ENCODE results near the gene TMEM120A. TPM values are rescaled to one million over a fixed set of nuclear protein-coding genes. Genes with fewer than 3 reads are reported as not detected.
"Not testable (repeated sequence)": the region's sequence is repeated elsewhere in the genome, so short reads cannot be mapped to it uniquely, and the experiment has no call there.

The TMEM120A gene
- total RNA-seq, 2 experiments from 2014 or later = 17.3 to 19.9 TPM

DNA sequence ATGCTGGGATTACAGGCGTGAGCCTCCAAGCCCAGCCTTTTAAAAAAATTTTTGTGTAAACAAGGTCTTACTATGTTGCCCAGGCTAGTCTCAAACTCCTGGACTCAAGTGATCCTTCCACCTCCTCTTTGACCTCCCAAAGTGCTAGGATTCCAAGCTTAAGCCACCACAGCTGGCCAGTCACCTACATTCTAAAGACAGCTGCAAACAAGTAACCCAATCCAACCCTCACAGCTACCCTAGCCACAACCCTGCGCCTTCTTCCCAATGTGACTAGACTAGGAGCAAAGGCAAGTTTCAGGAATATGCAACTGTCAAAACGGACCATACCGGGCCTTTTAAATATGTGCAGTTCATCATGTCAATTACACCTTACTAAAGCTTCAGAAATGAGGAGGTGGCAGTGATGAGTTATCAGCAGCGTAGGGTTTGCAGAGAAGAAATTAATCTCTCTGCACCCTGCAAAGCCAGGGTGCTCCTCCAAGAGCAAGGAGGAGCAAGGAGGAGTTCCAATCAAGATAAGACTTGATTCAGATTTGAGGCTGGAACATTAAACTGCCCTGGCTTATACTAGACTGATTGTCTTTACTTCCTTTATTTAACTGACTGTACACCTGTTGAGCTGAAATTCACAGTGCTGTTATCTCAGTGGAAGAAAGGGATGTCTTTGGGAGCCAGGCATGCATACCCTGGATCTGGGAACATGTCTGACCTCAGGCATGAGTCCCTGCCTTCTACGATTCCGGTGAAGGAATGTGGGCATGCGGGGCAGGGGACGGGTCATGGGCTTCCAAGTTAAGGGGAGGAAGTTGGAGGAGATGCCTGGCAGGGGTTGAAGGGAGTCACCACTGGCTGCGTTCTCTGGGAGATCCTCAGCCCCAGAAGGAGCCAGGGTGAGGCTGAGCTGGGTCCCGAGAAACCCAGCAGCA, 15.5 kb upstream of the TMEM120A start:
- CTCF ChIA-PET = interaction anchor here (1.3 to 3.1 kb wide), 3 partner anchors 10 to 18 kb away, joined by 3 to 19 read pairs (median 3); no protein-coding TSS in a partner anchor
- POLR2A ChIA-PET = no interaction called here
- peak overlapping the region; percentile 40 for H3K4me3 Mint-ChIP-seq
- H3K27me3 Mint-ChIP-seq = peaks cover 12% of the 10 kb centered on the region
- H3K4me1 Mint-ChIP-seq = peaks cover 31% of the 10 kb centered on the region
- H3K9me3 Mint-ChIP-seq = no peaks in the 10 kb centered on the region
- H3K36me3 Mint-ChIP-seq (ENCODE audit: low read depth) = peaks cover 42% of the 10 kb centered on the region
- peak overlapping the region; percentile 78 for H3K27ac Mint-ChIP-seq
- no peak for DNase-seq

DNA sequence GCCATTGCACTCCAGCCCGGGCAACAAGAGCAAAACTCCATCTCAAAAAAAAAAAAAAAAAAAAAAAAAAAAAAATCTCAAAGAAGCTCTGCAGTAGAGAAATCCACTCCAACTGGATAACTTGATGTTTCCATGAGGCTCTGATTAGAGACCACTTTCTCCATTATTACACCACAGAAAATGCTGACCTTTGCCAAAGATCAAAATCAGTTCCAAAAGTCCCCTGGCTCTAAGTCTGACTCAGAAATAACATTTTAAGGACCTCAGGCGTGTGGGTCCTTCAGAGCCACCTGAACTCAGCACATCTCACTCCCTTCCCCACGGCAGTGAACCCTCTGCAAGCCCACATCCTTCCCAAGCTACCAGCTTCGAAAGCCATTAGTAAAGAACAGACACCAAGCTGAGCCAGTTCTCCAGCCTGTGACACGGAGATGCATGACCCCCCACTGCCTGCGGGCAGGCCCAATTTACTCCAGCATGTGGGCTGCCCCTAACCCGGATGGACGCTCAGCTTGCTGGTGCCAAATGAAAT, 13.8 kb upstream of the TMEM120A start:
- H3K36me3 Mint-ChIP-seq (ENCODE audit: low read depth) = peaks cover 43% of the 10 kb centered on the region
- peaks cover 31% of the 10 kb centered on the region for H3K4me1 Mint-ChIP-seq
- CTCF ChIA-PET = interaction anchor here (0.8 to 1.5 kb wide), 2 partner anchors 12 to 51 kb away, joined by 3 to 4 read pairs; no protein-coding TSS in a partner anchor
- DNase-seq = peak; percentile 24
- no peaks in the 10 kb centered on the region for H3K9me3 Mint-ChIP-seq
- no peak overlapping the region for H3K4me3 Mint-ChIP-seq
- no peak overlapping the region for H3K27ac Mint-ChIP-seq
- POLR2A ChIA-PET = interaction anchor here (0.9 kb wide), 1 partner anchor 269 kb away, joined by 3 read pairs; no protein-coding TSS in a partner anchor
- peaks cover 12% of the 10 kb centered on the region for H3K27me3 Mint-ChIP-seq

DNA sequence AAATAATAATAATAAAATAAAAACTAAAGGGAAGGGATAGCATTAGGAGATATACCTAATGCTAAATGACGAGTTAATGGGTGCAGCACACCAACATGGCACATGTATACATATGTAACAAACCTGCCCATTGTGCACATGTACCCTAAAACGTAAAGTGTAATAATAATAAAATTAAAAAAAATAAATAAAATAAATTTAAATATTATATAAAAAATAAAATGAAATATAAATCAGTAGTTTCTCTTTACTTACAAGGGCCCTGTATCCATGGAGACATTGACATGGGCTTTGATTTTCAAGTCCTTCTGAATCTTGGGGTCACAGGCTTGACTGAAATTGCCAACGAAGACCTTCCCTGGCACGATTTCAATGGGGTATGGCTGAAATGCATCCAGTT, 10.6 kb upstream of the TMEM120A start:
- CTCF ChIA-PET = interaction anchor here (2.0 kb wide), 1 partner anchor 11 kb away, joined by 5 read pairs; the partner anchor contains the start of gene TMEM120A
- H3K4me3 Mint-ChIP-seq, POLR2A ChIA-PET, H3K27me3 Mint-ChIP-seq, DNase-seq, H3K9me3 Mint-ChIP-seq, H3K27ac Mint-ChIP-seq: not testable (repeated sequence)
- Mint-ChIP-seq H3K36me3 (ENCODE audit: low read depth) (peaks cover 33% of the 10 kb centered on the region), H3K4me1 (peaks cover 20% of the 10 kb centered on the region)

DNA sequence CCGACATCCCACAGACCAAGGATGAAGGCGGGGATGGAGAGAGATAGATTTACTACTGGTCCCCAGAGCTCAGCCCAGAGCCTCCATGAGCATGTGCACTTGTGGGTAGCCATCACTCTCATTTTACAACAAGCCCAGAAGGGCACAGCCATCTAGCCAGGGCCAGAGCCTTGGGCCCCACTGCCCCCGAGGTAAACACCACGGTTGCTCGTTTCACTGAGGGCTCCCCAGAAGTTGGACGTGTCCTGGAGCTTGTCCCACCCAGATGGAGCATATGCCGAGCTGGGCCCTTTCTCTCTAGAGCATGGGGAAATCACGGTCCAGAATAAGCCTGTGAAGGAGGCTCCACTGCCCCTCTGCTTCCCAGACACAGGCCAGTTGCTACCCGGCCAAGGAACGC, 9.0 kb upstream of the TMEM120A start:
- no peak overlapping the region for H3K27ac Mint-ChIP-seq
- H3K27me3 Mint-ChIP-seq = peaks cover 2% of the 10 kb centered on the region
- no peaks in the 10 kb centered on the region for H3K9me3 Mint-ChIP-seq
- peaks cover 39% of the 10 kb centered on the region for H3K36me3 Mint-ChIP-seq (ENCODE audit: low read depth)
- ChIA-PET CTCF (interaction anchor here (2.0 kb wide), 1 partner anchor 9 kb away, joined by 5 read pairs; the partner anchor contains the start of gene TMEM120A), POLR2A (no interaction called here)
- peaks cover 8% of the 10 kb centered on the region for H3K4me1 Mint-ChIP-seq
- no peak for DNase-seq
- no peak overlapping the region for H3K4me3 Mint-ChIP-seq

DNA sequence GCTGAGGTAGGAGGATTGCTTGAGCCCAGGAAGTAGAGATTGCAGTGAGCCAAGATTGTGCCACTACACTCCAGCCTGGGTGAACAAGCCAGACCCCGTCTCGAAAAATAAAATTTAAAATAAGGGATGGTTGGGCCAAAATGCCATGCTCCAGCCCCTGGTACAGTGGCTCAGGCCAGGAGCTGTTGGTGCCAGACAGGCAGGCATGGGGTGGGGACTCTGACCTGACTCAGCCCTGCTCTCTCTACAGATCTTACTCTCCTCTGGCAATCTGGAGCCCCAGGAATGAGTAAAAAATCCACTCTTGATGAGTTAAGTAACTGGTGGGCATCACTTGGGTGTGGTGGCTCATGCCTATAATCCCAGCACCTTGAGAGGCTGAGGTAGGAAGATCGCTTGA, 8.4 kb upstream of the TMEM120A start:
- Mint-ChIP-seq H3K27me3 (no peaks in the 10 kb centered on the region), H3K9me3 (no peaks in the 10 kb centered on the region), H3K4me3 (no peak overlapping the region), H3K27ac (no peak overlapping the region), H3K4me1 (peaks cover 5% of the 10 kb centered on the region), H3K36me3 (ENCODE audit: low read depth) (peaks cover 39% of the 10 kb centered on the region)
- no peak for DNase-seq
- ChIA-PET CTCF (interaction anchor here (1.6 kb wide), 1 partner anchor 17 kb away, joined by 4 read pairs; no protein-coding TSS in a partner anchor), POLR2A (no interaction called here)

DNA sequence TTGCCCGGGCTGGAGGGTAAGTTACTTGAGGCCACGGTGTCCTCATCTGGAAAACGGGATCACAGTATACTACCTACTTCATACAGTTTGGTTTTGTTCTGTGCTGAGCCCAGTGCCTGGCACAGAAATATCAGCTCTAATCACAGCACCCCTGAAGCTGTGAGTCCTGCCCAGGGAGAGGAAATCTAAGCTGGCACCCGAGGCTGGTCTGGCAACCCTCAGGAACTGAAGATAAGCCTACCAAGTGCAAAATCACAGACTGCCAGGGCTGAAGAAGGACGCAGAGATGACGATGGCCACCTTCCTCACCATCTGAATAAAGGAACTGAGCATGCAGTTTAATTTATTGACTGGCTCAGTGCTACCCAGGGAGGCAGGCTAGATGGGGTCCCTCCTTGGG, 7.7 kb upstream of the TMEM120A start:
- Mint-ChIP-seq H3K36me3 (ENCODE audit: low read depth) (peaks cover 42% of the 10 kb centered on the region), H3K27ac (no peak overlapping the region), H3K4me3 (no peak overlapping the region), H3K4me1 (peaks cover 11% of the 10 kb centered on the region), H3K27me3 (no peaks in the 10 kb centered on the region), H3K9me3 (no peaks in the 10 kb centered on the region)
- ChIA-PET POLR2A (interaction anchor here (0.6 kb wide), 1 partner anchor 1999 kb away, joined by 3 read pairs; no protein-coding TSS in a partner anchor), CTCF (interaction anchor here (1.6 kb wide), 1 partner anchor 18 kb away, joined by 4 read pairs; no protein-coding TSS in a partner anchor)
- no peak for DNase-seq

DNA sequence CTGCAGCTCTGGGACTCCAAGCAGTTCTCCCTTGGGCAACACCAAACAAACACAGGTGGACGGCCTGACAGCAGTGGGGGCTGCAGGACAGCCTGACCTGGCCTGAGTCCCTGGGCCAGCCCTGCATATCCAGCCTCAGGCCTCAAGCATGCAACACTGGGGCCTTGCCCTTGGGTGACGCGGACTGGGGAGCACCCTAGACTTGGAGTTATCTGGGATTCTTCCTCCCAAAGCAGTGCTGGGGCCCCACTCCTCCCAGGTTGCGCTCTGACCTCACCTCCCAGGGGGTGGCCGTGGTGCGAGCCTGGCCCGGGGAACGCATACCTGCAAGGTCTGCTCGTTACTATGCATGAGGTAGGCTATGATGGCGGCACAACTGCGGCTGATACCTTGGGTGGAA, 6.2 kb upstream of the TMEM120A start:
- H3K27me3 Mint-ChIP-seq = no peaks in the 10 kb centered on the region
- no peaks in the 10 kb centered on the region for H3K9me3 Mint-ChIP-seq
- H3K4me1 Mint-ChIP-seq = peaks cover 25% of the 10 kb centered on the region
- CTCF ChIA-PET = no interaction called here
- H3K4me3 Mint-ChIP-seq = no peak overlapping the region
- peaks cover 56% of the 10 kb centered on the region for H3K36me3 Mint-ChIP-seq (ENCODE audit: low read depth)
- POLR2A ChIA-PET = no interaction called here
- DNase-seq = no peak
- H3K27ac Mint-ChIP-seq = no peak overlapping the region

DNA sequence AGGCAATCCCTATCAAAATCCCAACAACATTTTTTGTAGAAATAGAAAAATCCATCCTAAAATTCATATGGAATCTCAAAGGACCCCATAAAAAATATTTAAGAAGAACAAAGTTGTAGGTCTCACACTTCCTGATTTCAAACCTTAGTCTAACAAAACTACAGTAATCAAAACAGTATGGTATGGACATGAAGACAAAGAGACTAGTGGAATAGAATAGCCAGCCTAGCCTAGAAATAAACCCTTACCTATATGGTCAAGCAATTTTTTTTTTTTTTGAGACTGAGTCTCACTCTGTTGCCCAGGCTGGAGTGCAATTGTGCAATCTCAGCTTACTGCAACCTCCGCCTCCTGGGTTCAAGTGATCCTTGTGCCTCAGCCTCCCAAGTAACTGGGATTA, 3.6 kb upstream of the TMEM120A start:
- no peak for DNase-seq
- H3K4me3 Mint-ChIP-seq = no peak overlapping the region
- peaks cover 29% of the 10 kb centered on the region for H3K4me1 Mint-ChIP-seq
- H3K27ac Mint-ChIP-seq = no peak overlapping the region
- H3K9me3 Mint-ChIP-seq = no peaks in the 10 kb centered on the region
- no peaks in the 10 kb centered on the region for H3K27me3 Mint-ChIP-seq
- CTCF ChIA-PET = interaction anchor here (1.1 kb wide), 1 partner anchor 70 kb away, joined by 4 read pairs; no protein-coding TSS in a partner anchor
- peaks cover 40% of the 10 kb centered on the region for H3K36me3 Mint-ChIP-seq (ENCODE audit: low read depth)
- POLR2A ChIA-PET = no interaction called here

DNA sequence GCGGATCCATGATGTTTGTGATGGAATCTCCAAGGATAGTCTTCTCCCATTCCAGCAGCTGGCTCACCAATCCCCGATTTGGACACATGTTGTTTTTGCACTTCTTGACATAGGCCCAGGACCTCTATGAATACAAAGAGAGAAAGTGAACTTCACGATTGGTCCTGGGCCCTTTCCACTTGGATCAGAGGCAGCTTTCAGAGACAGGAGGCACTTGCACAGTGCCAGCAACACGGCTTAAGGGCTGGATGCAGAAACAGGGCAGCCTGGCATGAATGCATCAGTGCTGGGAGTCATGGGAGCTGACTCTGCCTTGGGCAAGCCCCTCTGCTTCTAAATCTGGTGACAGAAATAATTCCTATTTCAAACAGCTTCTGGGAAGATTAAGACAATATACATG, 2.1 kb upstream of the TMEM120A start:
- CTCF ChIA-PET = no interaction called here
- peaks cover 30% of the 10 kb centered on the region for H3K36me3 Mint-ChIP-seq (ENCODE audit: low read depth)

DNA sequence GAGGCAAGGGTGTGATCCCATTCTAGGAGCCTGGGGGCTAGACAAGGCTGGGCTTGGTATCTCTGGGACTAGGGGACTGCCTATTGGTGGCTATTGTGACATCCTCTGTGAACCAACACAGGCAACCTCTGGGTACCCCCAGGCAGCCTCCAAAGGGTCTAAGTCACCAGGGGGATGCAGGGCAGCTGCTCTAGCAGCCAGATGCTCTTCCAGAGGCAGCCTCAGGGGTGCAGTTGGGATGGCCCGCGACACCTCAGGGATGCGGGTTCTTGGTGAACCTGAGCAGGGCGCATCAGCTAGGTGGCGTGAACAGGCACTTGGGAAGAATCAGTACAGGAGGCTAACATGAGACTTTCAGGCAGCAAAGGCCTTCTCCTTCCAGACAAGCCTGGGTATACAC, 1.6 kb upstream of the TMEM120A start:
- H3K4me1 Mint-ChIP-seq = peaks cover 29% of the 10 kb centered on the region
- H3K4me3 Mint-ChIP-seq = no peak overlapping the region
- no peaks in the 10 kb centered on the region for H3K27me3 Mint-ChIP-seq
- peaks cover 28% of the 10 kb centered on the region for H3K36me3 Mint-ChIP-seq (ENCODE audit: low read depth)
- H3K9me3 Mint-ChIP-seq = no peaks in the 10 kb centered on the region
- no peak overlapping the region for H3K27ac Mint-ChIP-seq
- ChIA-PET POLR2A (no interaction called here), CTCF (no interaction called here)
- no peak for DNase-seq

More for the DNA sequence above, 2.1 kb upstream of the TMEM120A start:
- Mint-ChIP-seq H3K4me1 (peaks cover 29% of the 10 kb centered on the region), H3K27me3 (no peaks in the 10 kb centered on the region), H3K4me3 (no peak overlapping the region), H3K9me3 (no peaks in the 10 kb centered on the region), H3K27ac (no peak overlapping the region)
- DNase-seq = no peak
- POLR2A ChIA-PET = no interaction called here

DNA sequence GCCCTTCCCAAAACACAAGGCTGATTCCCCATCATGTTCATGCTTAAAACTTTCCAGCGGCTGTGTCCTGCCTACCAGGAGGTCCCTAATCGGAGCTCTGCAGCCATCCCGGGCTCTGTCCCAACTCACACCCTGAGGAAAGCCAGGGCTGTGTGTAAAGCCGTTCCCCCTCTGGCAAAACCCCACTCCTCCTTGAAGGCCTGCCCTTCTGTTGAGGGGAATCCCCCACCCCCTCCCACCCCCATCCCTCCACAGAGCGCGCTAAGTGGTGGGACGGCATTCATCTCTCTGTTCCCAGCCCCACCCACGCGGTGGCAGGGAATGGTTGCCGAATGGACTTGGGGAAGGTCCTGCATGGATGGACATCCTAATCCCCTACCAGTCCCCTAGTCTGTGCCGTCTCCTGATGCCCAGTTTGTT, 667 bp upstream of the TMEM120A start:
- CTCF ChIA-PET = interaction anchor here (1.3 to 1.5 kb wide), 2 partner anchors 9 to 11 kb away, joined by 3 to 5 read pairs; no protein-coding TSS in a partner anchor

DNA sequence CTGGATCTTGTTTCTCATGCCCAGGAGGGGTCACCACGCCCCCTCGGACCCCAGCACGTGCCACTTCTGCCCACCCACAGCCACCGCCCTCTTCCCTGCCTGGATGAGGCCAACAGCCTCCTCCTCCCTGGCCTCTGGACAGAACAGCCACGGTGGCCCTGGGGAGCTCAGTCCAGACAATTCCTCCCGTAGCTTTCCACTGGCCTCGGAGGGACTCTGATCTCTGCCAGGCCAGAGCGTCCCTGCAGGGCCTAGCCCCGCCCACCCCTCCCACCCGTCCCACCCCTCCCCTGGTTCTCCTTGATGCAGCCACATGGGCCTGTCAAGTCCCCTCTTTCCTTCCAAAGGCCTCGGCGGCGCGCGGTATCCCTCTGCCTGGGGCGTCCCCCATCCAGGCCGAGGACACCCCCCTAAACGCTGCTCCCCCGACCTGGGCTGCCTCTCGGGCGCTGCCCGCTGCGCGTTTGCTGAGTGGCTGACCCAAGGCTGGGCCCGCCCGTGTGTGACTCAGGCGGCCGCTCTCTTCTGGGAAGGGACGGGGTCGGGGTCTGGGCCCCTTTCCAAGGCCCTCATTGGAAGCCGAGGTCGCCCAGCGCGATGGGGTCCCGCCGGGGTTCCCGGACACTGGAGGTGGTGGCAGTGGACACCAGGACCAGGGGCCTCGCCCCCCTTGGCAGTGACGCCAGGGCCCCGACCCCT, 557 bp downstream of the TMEM120A start:
- peaks cover 28% of the 10 kb centered on the region for H3K4me1 Mint-ChIP-seq
- peak overlapping the region; percentile 62 for H3K4me3 Mint-ChIP-seq
- peak; percentile 21 for DNase-seq
- ChIA-PET CTCF (interaction anchor here (1.1 to 1.5 kb wide), 2 partner anchors 10 to 22 kb away, joined by 4 to 5 read pairs; no protein-coding TSS in a partner anchor), POLR2A (no interaction called here)
- no peaks in the 10 kb centered on the region for H3K27me3 Mint-ChIP-seq
- H3K27ac Mint-ChIP-seq = no peak overlapping the region
- no peaks in the 10 kb centered on the region for H3K9me3 Mint-ChIP-seq
- H3K36me3 Mint-ChIP-seq (ENCODE audit: low read depth) = peaks cover 25% of the 10 kb centered on the region

More for the DNA sequence above, 667 bp upstream of the TMEM120A start:
- no peak for DNase-seq
- Mint-ChIP-seq H3K9me3 (no peaks in the 10 kb centered on the region), H3K27me3 (no peaks in the 10 kb centered on the region), H3K27ac (no peak overlapping the region), H3K4me1 (peaks cover 29% of the 10 kb centered on the region), H3K36me3 (ENCODE audit: low read depth) (peaks cover 28% of the 10 kb centered on the region), H3K4me3 (peak overlapping the region; percentile 62)
- POLR2A ChIA-PET = no interaction called here
